GM12878 (cell line): Measurements from ENCODE around the gene NFKBIE. TPM values are rescaled to one million over a fixed set of nuclear protein-coding genes. Genes with fewer than 3 reads are reported as not detected.

ENCODE experiments used
- ATAC-seq: fragments of 200-7000 bp; cut with Tn5 transposase; 3 replicates; pipeline ENCODE4 v1.9.1; 2020; ENCODE audit warnings: mild to moderate bottlenecking, moderate library complexity
- BruUV-seq: library from RNA; stranded (reverse); fragments of 400-500 nt; replicated peaks from 2 replicates; lab custom pipeline; 2021; lab: Mats Ljungman, UMichigan
- CTCF ChIA-PET: fragments of 300-600 bp; sonication (Branson Sonifier 250); formaldehyde crosslinking; extraction: SDS; loops from one replicate; lab custom pipeline; 2021; ENCODE audit warnings: inconsistent platforms; lab: Yijun Ruan, JAX
- POLR2A ChIA-PET: fragments of 350-600 bp; formaldehyde crosslinking; extraction: SDS; loops from one replicate; lab custom pipeline; 2021; ENCODE audit warnings: inconsistent platforms; lab: Charles Lee
- RAD21 ChIA-PET: fragments of 300-600 bp; sonication (Branson Sonifier 250); formaldehyde crosslinking; loops from one replicate; lab custom pipeline; 2023; ENCODE audit warnings: antibody characterized with exemption; ENCODE audit not compliant: unreplicated experiment; lab: Charles Lee
- SMC1A ChIA-PET: fragments of 300-600 bp; sonication (Branson Sonifier 250); formaldehyde crosslinking; loops from one replicate; lab custom pipeline; 2023; ENCODE audit not compliant: unreplicated experiment, uncharacterized antibody; lab: Charles Lee
- DNase-seq: peaks from one replicate; pipeline ENCODE4 v3.0.0-alpha.2; 2011; ENCODE audit warnings: low read depth, low spot score
- FAIRE-seq: peaks from 3 replicates; lab custom pipeline; 2011; peaks lifted over from hg19 to GRCh38; lab: Jason Lieb, UNC
- H2AFZ ChIP-seq: 2 replicates; pipeline ENCODE4 v1.6.0; 2011; ENCODE audit warnings: low read depth, low read length, control low read depth; ENCODE audit not compliant: control insufficient read depth
- H3K27ac ChIP-seq: 2 replicates; pipeline ENCODE4 v1.5.1; 2011; ENCODE audit warnings: control low read depth; ENCODE audit not compliant: control insufficient read depth, insufficient read depth
- H3K27me3 ChIP-seq, 2 experiments: replicated peaks in 1 of 2; 2 replicates each; pipeline versions ENCODE4 v1.6.0 to v1.6.1; 2011; ENCODE audit warnings: low read length in 1 of 2; ENCODE audit not compliant: control insufficient read depth in 2 of 2, insufficient read depth in 2 of 2
- H3K36me3 ChIP-seq, 2 experiments: 2 replicates each; pipeline ENCODE4 v1.5.1; 2011; ENCODE audit warnings: low read length in 1 of 2; ENCODE audit not compliant: control insufficient read depth in 2 of 2, insufficient read depth in 2 of 2
- H3K4me1 ChIP-seq: 2 replicates; pipeline ENCODE4 v1.6.1; 2011; ENCODE audit warnings: mild to moderate bottlenecking, low read length, moderate library complexity, mixed read lengths; ENCODE audit not compliant: control insufficient read depth, insufficient read depth
- H3K4me2 ChIP-seq: 2 replicates; pipeline ENCODE4 v1.6.0; 2011; ENCODE audit warnings: control low read depth; ENCODE audit not compliant: control insufficient read depth, insufficient read depth
- H3K4me3 ChIP-seq: fragments of 200-600 bp; sonication (generic); 2 replicates; pipeline ENCODE4 v1.5.1; 2016
- H3K79me2 ChIP-seq: 2 replicates; pipeline ENCODE4 v1.6.0; 2011; ENCODE audit warnings: low read length; ENCODE audit not compliant: control insufficient read depth, insufficient read depth
- H3K9ac ChIP-seq: 2 replicates; pipeline ENCODE4 v1.8.0; 2011; ENCODE audit warnings: low read length, control low read depth, mixed read lengths; ENCODE audit not compliant: control insufficient read depth, insufficient read depth
- H3K9me3 ChIP-seq: replicated peaks from 3 replicates; pipeline ENCODE4 v1.5.1; 2011; ENCODE audit warnings: mild to moderate bottlenecking, low read length; ENCODE audit not compliant: control insufficient read depth, insufficient read depth
- H4K20me1 ChIP-seq: 2 replicates; pipeline ENCODE4 v1.6.0; 2011; ENCODE audit not compliant: control insufficient read depth, insufficient read depth
- BRCA1 ChIP-seq: IDR thresholded peaks from 2 replicates; pipeline ENCODE4 v1.6.1; 2011; ENCODE audit warnings: low read depth, low read length, improper control_type of control experiment
- CHD4 ChIP-seq: fragments of 200-600 bp; sonication (generic); IDR thresholded peaks from 2 replicates; pipeline ENCODE4 v1.6.1; 2016; ENCODE audit warnings: mild to moderate bottlenecking
- EP300 ChIP-seq, 2 experiments: fragments of 150-350 bp in 1 of 2; IDR thresholded peaks; 2 replicates each; pipeline ENCODE4 v1.6.1; 2011 to 2012; ENCODE audit warnings: low read depth in 2 of 2, low read length in 2 of 2, borderline replicate concordance in 1 of 2, improper control_type of control experiment in 1 of 2, inconsistent platforms in 1 of 2; ENCODE audit not compliant: control insufficient read depth in 1 of 2
- HSF1 ChIP-seq: fragments of 150-350 bp; IDR thresholded peaks from 2 replicates; pipeline ENCODE4 v1.6.1; 2014; ENCODE audit warnings: mild to moderate bottlenecking, low read depth, low read length
- IRF4 ChIP-seq: IDR thresholded peaks from 2 replicates; pipeline ENCODE4 v1.6.1; 2011; ENCODE audit warnings: low read depth, low read length
- KLF5 ChIP-seq: fragments of 450-650 bp; IDR thresholded peaks from 2 replicates; pipeline ENCODE4 v1.6.1; 2014; ENCODE audit warnings: mild to moderate bottlenecking; ENCODE audit not compliant: partially characterized antibody
- NRF1 ChIP-seq: conservative IDR thresholded peaks from 2 replicates; pipeline ENCODE4 v1.6.1; 2011; ENCODE audit warnings: mild to moderate bottlenecking, low read depth, low read length, improper control_type of control experiment
- PKNOX1 ChIP-seq: fragments of 450-650 bp; IDR thresholded peaks from 2 replicates; pipeline ENCODE4 v1.6.1; 2016; ENCODE audit warnings: mild to moderate bottlenecking
- RAD51 ChIP-seq: fragments of 450-650 bp; IDR thresholded peaks from 2 replicates; pipeline ENCODE4 v1.6.1; 2016; ENCODE audit warnings: moderate library complexity, mild to moderate bottlenecking, inconsistent platforms
- SPI1 ChIP-seq: IDR thresholded peaks from 2 replicates; pipeline ENCODE4 v1.6.1; 2011; ENCODE audit warnings: low read depth, mild to moderate bottlenecking, low read length, moderate library complexity, borderline replicate concordance; ENCODE audit not compliant: insufficient read depth
- SUPT20H ChIP-seq: IDR thresholded peaks from 2 replicates; pipeline ENCODE4 v1.6.1; 2011; ENCODE audit warnings: low read depth, mild to moderate bottlenecking, low read length, moderate library complexity, borderline replicate concordance; ENCODE audit not compliant: control insufficient read depth
- TBL1XR1 ChIP-seq: IDR thresholded peaks from 2 replicates; pipeline ENCODE4 v1.6.1; 2012; ENCODE audit warnings: low read depth, low read length, improper control_type of control experiment
- TCF7 ChIP-seq: IDR thresholded peaks from 2 replicates; pipeline ENCODE4 v1.6.1; 2014; ENCODE audit warnings: antibody characterized with exemption, borderline replicate concordance
- YBX1 ChIP-seq: fragments of 450-650 bp; IDR thresholded peaks from 2 replicates; pipeline ENCODE4 v1.6.1; 2016; ENCODE audit warnings: antibody characterized with exemption
- ZBTB33 ChIP-seq: fragments of 450-650 bp; IDR thresholded peaks from 2 replicates; pipeline ENCODE4 v1.6.1; 2017; ENCODE audit warnings: mild to moderate bottlenecking
- WGBS: methylation state at CpG from one replicate; pipeline ENCODE4 v1.1.6; 2016; ENCODE audit warnings: low lambda C conversion rate; ENCODE audit not compliant: insufficient replicate concordance, insufficient coverage; ENCODE audit errors: missing lambda C conversion rate; 5-methylcytosine and 5-hydroxymethylcytosine counted together
- in situ Hi-C: fragments of 300-500 bp; cut with MboI; formaldehyde crosslinking; loops from 9 replicates; pipeline ENCODE4 v1.14.3; 2018; ENCODE audit warnings: mixed read lengths
- intact Hi-C: fragments of 100-400 bp; cut with micrococcal nuclease; formaldehyde crosslinking; loops from one replicate; pipeline ENCODE4 v1.14.2; 2022; ENCODE audit not compliant: unreplicated experiment
- polyA plus RNA-seq, 11 experiments: library from polyadenylated mRNA; depleted of rRNA in 4 of 11; unstranded in 6 of 11; stranded (reverse) in 5 of 11; fragments of >200 nt; fragmentation: Nextera tagmentation in 4 of 11; fragmentation: Illumina TruSeq in 1 of 11; extraction: Ambion mirVana in 4 of 11; extraction: Trizol in 1 of 11; gene quantifications; 1 replicate in 1 of 11; 2 replicates in 10 of 11; pipeline versions ENCODE4 v1.2.1 to v1.2.3, GENCODE V29; 2011 to 2016; ENCODE audit warnings: inconsistent platforms in 2 of 11, missing spikeins in 2 of 11, low read depth in 1 of 11
- total RNA-seq, 4 experiments: library from RNA; depleted of rRNA in 3 of 4; stranded (reverse); fragments of >200 nt in 3 of 4; fragmentation: Illumina TruSeq in 1 of 4; extraction: Trizol in 1 of 4; gene quantifications; 2 replicates each; pipeline versions ENCODE4 v1.2.1 to v1.2.3, GENCODE V29; 2013 to 2021

Gene NFKBIE
- total and polyA plus RNA-seq, 10 of the 15 experiments (the other 5 are each of a cell fraction or from before 2014, with no cell fraction given), result 10.4 to 106 (median 38.8) TPM

- no peak overlapping the region for H3K9ac ChIP-seq
Observed at GRCh38 chr6:44275749-44276648, 10.6 kb upstream of the NFKBIE start.

More at GRCh38 chr6:44275749-44276648, 10.6 kb upstream of the NFKBIE start:
- ChIA-PET RAD21 (no interaction called here), POLR2A (no interaction called here), CTCF (interaction anchor here (0.6 kb wide), 1 partner anchor 195 kb away, joined by 3 read pairs; no protein-coding TSS in a partner anchor), SMC1A (no interaction called here)
- H3K9me3 ChIP-seq, result no peaks in the 10 kb centered on the region
- in situ Hi-C loops (no loop called here), intact Hi-C loops (no loop called here)
- TF ChIP-seq YBX1 (no peak), BRCA1 (no peak), CHD4 (no peak), HSF1 (no peak), NRF1 (no peak), SPI1 (no peak), SUPT20H (no peak), IRF4 (no peak), TCF7 (no peak), ZBTB33 (no peak), RAD51 (no peak), PKNOX1 (no peak), KLF5 (no peak), TBL1XR1 (no peak), EP300 (IDR thresholded peaks at IDR 0.05; ENCODE audit: borderline replicate concordance in 1 of 2, control insufficient read depth in 1 of 2, low read depth in 2 of 2, low read length in 2 of 2) (no peak)
- H3K4me1 ChIP-seq, result no peaks in the 10 kb centered on the region
- WGBS, result 23% methylated on average over 91 of the region's 109 CpGs
- no peaks in the 10 kb centered on the region for H3K79me2 ChIP-seq
- no peak overlapping the region for H2AFZ ChIP-seq
- DNase-seq, result no peak
- no peak overlapping the region for H3K4me3 ChIP-seq
- peak; percentile 13; the same call in 1 of the 3 replicates for ATAC-seq
- FAIRE-seq, result no peak
- no peak overlapping the region for H3K4me2 ChIP-seq
- no peaks in the 10 kb centered on the region for H4K20me1 ChIP-seq
- H3K27me3 ChIP-seq, result peaks cover 2 to 15% of the 10 kb centered on the region in 2 experiments; a peak in 3 of 4 replicates
- no peaks in the 10 kb centered on the region; a peak in 1 of 4 replicates for H3K36me3 ChIP-seq
- H3K27ac ChIP-seq, result no peak overlapping the region
- BruUV-seq, result no TSS peak
